LHCN-M2 (cell line): ENCODE data around the gene KRT81. TPM values are rescaled to one million over a fixed set of nuclear protein-coding genes. Genes with fewer than 3 reads are reported as not detected.

Source experiments
- DNase-seq: peaks from one replicate; pipeline ENCODE4 v3.0.0-alpha.2; 2012; ENCODE audit warnings: low read depth
- polyA plus RNA-seq: library from polyadenylated mRNA; unstranded; fragments of >200 nt; gene quantifications from one replicate; pipeline ENCODE4 v1.2.1, GENCODE V29; 2012; ENCODE audit warnings: missing spikeins
- total RNA-seq: library from RNA; depleted of rRNA; stranded (reverse); fragments of >200 nt; gene quantifications from 2 replicates; pipeline ENCODE4 v1.2.3, GENCODE V29; 2014; rRNA removed

KRT81 gene
- total RNA-seq: 0.11 and 1.2 TPM in 2 replicates
- polyA plus RNA-seq: 1.6 TPM

DNA sequence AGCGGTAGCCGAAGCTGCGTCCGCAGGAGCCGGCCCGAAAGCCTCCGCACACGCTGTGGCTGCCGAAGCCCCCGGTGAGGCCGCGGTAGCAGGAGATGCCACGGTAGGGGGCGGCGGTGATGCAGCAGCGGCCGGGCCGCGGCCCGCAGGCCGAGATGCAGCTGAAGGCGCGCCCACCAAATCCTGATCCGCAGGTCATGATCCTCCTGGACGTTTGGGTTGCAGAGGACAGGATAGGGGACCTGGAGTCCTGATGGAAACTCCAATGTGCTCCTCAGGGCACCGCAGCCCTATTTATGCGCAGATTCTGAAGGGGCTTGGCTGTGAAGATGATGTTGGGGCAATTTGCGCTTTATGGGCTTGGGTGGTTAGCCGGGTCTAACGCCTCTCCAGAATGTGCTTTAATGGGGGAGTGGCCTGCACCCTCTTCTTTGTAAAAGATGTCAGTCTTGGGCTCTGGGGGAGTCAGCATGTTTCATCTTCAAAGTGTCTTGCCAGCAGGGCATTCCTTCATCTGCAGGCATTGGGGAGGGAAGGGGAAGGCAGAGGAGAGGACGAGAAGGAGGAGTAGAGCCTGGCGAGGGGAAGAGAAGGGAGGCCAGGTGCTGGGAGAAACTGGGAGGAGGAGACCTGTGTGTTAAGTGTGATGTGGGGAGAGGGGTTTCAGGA lies at the start of gene KRT81:
Gene KRT81, minus strand, starts transcription at position 268 of the 669 bp plus-strand sequence. Its CDS starts 69 bp downstream, at position 199.
- no peak for DNase-seq

DNA sequence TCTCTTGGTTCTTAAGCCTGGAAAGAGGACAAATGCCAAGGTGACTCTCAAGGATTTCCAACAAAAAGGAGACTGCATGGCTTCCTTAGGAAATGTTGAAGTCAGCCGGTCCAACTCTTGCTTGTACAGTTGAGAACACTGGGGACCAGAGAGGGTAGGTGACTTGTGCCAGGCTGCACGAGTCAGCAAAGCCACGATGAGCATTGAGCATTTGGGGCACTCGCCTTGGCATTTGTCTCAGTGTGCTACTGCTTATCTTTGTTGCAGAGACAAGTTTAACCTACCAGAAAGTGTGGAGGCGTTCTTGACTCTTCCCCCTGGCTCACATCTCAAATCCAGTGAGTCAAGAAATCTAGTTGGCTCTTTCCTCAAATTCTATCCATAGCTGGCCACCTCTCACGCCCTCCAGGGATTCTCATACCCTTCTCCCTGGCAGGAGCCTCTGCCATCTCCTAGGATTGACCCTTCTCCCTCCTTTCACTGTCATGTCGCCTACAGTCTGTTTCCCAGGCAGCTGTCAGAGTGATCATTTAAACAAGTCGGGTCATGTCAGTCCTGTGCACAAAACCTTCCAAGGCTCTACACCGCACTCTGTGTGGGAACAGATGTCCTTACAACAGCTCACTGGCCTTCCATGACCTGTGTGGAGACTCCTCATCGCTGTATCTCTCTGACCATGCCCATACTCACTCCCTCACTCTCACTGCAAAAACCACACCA lies 47.1 kb upstream of the KRT81 start:
- DNase-seq: peak; percentile 54

DNA sequence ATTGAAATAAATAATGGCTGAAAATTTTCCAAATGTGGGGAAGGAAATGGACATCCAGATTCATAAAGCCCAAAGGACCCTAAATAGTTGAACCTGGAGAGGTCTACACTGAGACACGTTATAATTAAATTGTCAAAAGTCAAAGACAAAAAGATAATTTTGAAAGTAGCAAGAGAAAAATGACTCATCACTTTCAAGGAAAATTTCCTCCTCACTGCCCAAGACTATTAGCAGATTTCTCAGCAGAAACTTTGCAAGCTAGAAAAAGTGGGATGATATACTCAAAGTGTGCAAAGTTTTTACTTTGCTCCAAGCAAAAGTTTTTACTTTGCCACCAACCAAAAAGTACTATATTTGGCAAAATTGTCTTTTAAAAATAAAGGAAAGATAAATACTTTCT lies 45.7 kb upstream of the KRT81 start:
- DNase-seq: no peak

DNA sequence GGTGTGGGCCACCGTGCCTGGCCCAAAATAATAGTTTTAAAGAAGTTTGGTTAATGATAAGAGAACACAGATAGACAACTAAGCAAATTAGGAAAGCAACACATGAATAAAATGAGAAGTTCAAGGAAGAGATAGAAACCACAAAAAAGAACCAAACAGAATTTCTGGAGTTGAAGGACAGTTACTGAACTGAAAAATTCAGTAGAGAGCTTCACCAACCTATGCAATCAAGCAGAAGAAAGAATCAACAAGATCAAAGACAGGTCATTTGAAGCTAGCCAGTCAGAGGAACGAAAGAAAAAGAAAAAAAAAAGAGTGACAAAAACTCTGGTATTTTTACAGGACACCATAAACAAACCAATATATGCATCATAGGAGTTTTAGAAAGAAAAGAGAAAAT lies 45.3 kb upstream of the KRT81 start:
- no peak for DNase-seq

DNA sequence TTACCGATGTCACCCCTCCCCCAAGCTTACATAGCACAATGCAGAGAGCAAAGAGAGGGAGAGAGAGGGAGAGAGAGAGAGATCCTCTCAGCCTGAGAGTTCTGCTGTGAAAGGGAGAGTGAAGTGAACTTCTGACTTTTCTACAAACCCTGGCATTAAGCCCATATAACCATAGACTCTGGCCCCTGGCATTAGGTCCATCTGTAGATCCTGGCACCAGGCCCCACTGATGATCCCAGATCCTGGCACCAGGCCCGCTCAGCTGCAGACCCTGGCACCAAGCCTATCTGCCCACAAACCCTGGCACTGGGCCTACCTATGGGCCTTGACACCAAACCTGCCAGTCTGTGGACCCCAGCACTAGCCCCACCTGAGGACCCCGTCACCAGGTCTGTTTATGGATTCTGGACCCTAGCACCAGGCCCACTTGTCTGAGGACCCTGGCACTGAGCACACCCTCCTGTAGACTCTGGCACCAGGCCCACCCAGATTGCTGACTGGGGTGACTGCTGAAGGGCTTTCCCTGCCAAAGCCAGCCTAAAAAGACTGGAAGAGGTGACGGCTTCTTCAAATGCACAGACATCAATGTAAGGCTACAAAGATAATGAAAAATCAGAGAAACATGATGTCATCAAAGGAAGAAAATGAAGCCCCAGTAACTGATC lies 44.4 kb upstream of the KRT81 start:
- DNase-seq: no peak

DNA sequence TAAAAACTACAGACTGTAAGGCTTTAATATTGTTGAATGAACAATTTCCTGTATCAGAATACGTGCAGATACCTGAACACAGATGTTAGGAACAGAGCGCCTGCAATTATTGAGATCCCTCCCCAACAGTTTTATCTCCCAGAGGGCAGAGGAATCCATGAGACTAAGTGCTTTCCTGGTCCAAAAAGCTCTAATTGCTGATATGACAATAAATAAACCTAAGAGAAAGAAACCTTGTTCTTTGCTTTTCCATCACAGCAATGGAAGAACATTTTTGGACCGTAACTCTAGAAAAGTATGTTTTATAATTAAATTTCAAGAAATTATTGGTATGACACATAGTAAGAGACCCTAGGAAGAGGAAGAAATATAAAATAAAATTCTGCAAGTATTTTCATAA lies 42.9 kb upstream of the KRT81 start:
- no peak for DNase-seq

DNA sequence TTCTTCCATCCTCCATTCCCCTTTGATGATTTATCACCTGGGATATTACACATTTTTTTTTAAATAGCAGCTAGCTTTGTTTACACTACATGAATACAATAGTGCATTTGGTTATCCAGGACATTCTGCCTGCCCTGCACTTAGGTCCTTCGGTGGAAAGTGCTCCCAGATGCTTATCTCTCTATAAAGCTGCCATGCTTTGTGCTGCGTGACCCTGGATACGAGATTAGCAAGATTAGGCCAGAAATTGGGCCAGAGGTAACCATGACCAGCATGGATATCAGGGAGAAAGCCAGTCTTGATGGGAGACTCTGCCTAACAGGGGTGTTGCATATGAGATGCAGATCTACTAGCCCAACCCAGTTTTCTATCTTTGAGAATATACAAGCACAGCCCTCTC lies 42.0 kb upstream of the KRT81 start:
- DNase-seq: no peak

DNA sequence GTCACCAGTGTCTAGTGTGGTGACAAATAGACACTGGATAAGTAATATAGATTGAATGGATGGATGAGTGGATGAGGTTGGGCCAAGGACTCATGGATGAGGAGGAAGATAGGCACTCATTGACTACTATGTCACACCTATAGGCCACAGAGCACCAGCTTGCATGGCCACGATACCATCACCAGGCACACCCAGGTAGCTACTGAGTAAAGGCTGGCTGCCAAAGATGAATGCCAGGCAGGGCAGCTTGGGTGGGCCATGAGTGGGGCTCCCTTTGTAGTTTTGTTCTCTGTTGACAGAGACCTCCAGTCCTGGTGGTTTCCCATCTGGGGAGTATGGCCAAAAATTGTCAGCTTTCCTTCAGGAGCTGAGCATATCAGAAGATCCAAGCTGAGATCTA lies 41.0 kb upstream of the KRT81 start:
- no peak for DNase-seq

DNA sequence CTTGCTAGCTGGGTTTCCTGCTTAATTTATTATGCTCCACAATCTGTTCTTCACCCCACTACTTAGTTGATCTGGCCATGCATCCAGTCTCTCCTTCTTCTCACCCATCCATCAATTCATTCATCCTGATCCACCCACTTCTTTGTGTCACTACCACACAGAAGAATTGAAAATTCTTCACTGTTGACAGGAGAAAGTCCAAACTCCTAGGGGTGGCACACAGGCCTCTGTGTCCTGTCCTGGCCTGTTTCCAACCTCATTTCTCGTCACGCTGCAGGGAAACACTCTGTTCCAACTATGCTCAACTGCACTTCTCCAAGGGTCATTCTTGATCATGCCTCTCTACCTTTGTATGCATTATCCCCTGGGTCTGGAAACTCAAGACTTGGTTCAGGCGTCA lies 40.5 kb upstream of the KRT81 start:
- DNase-seq: no peak

DNA sequence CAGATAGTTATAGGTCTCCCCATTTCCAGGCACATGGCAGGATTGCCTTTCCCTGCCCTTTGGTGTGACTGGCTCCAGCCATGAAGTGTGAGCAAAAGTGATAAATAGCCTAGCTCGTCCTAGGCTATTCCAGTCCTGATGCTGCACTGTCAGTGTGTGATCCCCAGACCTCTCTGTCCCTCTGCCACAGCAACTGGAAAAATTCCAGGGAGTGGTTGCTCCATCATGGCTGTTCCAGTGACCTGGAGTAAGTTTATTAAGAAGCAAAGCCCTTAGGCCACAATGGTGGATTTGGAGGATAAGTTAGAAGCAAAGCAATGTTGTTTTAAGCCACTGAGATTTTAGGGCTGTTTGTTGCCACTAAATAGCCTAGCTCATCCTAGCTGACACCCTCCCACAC lies 39.7 kb upstream of the KRT81 start:
- DNase-seq: no peak

DNA sequence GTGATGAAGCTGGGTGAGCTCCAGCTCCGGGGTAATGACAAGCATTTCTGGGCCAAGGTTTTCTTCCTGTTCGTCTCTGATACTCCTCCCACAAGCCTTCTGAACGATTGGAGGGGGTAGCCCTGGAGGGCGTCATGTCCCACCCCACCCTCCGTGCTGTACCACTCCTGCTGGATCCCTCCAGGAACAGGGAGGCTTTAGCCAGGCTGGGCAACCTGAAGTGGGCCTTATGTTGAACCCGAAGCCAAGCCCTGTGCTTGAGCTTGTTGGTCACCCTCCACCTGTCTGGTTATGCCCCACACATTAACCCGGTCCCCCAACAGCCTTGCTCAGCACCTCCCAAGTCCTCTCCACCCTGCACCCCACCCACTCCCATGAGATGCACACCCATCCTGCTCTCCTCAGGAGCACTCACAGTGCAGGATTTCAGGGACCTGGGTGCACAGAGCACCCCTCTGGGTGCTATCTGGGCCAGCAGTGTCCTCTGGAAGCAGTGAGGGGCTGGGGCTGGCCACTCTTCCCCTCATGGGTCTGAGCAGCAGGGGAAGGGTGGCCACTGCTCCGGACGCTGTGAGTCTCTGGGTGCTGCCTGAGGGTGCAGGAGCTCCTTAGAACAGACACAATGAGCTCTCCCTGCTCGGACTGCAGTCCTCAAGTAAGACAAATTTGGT lies 36.6 kb upstream of the KRT81 start:
- DNase-seq: no peak

DNA sequence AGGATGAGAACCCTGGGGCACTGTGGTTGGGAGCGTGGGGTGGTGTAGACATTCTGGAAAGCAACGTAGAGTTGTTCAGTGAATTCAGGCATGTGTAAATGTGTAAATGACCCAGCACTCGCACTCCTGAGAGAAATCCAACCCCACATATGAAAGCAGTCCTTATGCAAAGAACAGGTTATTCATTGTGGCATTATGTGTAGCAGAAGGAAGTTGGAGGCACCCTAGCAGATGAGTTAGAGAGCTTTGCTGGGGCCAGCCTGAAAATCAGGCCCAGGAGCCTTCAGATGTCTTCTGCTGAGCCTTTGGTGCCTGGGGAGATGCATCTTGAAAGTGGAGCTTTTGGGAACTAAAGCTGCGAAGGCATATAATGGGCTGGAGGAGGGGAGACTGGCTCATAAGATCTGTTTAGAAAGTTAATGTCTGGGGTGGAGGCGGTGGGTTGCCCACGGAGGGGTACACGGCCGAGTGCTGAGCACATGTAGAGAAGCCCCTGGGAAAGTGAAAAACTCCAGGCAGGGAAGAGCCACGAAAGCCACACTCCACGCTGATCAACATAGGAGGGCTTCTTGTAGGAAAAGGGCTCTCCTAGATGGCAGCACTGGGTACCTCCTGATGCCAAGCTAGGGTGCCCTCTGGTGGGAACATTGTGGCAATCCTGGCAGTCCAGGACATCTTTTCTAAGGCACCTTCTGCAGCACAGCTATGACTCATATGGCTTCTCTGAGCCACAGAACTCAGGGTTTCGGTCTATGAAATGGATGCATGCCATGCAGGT lies 35.9 kb upstream of the KRT81 start:
- peak; percentile 89 for DNase-seq

DNA sequence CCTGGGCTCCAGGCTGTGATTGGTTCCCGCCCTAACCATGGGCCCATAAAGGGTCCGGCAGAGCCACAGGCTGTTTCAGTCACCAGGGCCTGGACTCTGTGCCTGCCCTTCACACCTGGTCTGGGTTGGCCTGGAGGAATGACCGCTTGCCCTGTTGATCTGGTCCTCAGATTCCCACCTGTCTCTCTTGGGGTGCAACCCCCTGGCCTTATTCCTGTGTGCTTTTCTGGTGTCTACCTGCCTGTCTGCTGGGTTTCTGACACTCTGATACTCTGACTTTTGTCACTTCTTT lies 32.8 kb upstream of the KRT81 start:
- DNase-seq: no peak

DNA sequence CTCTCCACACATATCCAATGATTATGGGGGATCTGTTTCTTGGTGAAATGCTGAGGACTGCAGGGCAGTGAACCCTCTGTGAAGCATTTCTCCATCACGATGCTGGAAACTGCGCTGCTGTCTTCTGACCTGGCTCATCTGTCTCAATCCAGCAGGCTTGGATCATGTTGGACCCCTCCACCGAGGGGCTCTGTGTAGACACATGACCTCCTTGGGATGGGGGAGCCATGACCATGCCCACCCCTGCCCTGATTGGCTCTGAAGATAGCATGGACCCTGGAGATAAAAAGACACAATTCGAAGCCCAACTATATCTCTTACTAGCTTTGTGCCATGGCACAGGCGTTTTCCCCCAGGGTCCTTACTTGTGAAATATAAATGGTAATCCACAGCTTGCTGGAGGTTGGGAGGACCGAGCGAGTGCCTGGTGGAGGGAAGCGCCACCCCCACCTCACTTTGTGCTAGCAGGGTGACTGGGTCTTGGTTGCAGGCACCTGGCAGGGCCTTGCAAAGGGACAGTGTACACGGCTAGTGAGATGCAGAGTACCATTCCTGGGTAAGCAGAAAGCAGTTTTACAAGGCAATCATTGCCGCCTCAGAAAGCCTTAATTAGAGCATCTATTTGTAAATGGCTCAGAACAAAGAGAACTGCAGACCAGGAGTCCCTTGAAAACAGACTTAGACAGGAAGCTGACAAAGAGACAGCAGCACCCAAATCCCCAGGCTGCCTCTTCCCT lies 32.2 kb upstream of the KRT81 start:
- DNase-seq: no peak

DNA sequence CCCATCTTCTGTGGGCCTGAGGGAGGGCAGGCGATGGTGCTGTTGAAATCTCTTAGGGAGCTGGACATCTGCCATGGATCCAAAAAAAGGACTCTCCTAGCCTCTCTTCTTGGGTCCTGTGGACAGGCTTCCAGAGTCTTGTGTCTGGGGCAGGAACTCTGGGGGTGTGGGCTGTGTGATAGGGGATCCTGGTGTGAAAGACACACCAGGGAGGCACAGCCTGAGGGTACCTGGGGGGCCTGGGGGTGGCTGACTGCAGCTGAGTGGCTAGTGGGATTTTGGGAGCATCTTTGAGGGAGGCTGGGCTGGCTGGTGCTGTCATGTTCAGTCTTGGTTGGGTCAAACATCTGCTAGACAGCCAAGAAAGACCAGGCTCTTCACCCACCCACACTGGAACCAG lies 31.7 kb upstream of the KRT81 start:
- no peak for DNase-seq

DNA sequence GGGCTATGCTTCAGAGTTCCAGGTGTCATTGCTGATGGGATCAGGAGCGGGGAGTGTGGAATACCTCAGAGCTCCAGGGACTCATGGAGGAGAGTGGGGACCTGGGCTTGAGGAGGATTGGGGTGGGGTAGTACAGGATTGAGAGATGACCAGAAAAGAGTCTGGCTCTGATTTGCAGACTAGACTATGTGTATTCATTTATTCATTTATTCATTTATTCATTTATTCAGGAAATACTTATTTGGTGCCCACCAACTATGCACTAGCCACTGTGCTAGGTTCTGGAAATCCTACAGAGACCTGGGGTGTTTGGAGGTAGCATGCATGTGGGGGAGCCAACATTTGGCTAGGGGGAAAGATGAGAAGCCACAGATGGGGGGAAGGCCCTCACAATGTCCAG lies 30.7 kb upstream of the KRT81 start:
- no peak for DNase-seq

DNA sequence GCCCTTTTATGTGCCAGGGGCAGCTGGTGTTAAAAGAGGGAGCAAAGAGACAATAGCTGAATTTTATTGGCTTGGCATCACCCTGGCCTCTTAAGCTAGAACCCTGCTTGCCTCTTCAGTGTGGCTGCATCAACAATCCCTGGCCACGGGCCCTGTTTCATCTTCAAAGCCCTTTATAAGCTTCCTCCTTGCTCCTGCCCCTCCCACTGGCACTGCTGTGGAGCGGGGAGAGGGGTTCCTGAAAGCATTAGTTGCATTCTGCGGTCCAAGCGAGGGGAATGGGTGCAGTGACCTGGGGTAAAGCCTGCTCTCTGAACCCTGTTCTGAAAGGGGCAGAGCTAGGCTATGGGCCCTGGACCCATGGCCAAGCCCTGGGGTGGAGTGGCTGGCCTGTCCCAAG lies 30.1 kb upstream of the KRT81 start:
- no peak for DNase-seq

DNA sequence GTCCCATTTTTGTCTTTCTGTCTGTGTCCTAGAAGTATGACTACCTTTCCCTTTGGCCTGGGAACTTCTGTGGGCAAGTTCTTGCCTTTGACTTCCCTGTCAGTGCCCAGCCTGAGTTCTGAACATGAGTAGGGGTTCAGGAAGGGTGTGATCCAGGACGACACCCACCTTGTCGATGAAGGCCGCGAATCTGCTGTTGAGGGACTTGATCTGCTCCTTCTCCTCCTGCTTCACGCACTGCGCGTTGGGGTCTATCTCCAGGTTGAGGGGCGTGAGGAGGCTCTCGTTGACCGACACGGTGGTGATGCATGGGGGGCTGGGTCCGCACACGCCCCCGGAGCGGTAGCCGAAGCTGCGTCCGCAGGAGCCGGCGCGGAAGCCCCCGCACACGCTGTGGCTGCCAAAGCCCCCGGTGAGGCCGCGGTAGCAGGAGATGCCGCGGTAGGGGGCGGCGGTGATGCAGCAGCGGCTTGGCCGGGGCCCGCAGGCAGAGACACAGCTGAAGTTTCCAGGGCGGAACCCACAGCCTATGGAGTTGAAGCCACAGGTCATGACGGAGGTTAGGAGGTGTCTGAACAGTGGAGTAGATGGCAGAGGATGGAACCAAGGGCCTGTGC lies 29.6 kb upstream of the KRT81 start, which contains the start of gene KRT83:
Gene KRT83, minus strand, starts transcription at position 615 of the 617 bp plus-strand sequence. Its CDS starts 63 bp downstream, at position 552.
- DNase-seq: no peak

DNA sequence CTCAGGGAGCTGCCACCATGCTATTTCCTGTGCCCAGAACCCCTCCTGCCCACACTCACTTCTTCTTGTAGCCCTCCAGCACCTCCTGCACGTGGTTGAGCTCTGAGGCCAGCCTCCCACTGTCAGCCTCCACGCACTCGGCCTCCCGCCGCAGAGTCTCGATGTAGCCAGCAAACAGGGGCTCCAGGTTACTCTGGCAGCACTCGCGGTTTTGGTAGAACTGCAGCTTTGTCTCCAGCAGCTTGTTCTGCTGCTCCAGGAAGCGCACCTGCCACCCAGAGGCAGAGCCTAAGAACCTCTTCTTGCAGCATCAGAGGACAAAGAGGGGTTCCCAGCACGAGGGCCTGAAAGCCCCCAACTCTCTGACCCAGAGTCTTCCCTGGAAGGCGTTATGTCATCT lies 27.8 kb upstream of the KRT81 start:
- DNase-seq: no peak

DNA sequence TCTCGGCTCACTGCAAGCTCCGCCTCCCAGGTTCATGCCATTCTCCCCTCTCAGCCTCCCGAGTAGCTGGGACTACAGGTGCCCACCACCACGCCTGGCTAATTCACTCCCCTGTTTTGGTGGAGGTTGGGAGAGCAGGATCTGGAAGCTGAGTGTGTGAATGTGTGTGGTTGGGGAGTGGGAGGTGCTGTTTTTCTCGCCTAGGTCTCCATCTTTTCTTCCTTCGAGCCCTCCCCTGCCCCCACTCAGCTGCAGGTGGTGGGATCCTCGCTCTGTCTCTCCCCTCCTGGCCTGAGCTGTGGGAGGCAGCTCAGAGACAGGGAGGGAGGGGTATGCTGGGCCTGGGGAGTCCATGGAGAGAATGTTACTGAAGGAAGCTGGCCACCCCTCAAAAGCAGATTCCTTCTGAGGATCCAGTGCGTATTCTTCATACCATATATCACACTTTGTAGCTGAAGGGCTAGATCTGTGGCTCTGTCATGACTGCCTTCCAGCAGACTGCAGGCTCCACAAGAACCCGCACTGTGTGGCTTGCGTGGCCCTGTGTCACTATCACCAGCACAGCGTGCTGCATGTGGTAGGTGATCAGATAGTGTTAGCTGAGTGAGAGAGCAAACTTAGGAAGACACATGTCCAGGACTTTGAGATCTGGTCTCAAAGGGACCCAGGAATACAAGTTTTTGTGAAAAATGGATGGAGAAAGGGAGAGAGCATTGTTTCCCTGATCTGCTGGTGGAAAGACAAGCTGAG lies 27.1 kb upstream of the KRT81 start:
- no peak for DNase-seq
